ENCODE results near the gene NRXN3.

NRXN3 gene

GRCh38 chr14:78173346-78174035 lies 3.3 kb downstream of the NRXN3 start:
- in situ Hi-C loops (cut with MboI; ENCODE audit: low sequenced_read_pairs), result no loop called here

DNA sequence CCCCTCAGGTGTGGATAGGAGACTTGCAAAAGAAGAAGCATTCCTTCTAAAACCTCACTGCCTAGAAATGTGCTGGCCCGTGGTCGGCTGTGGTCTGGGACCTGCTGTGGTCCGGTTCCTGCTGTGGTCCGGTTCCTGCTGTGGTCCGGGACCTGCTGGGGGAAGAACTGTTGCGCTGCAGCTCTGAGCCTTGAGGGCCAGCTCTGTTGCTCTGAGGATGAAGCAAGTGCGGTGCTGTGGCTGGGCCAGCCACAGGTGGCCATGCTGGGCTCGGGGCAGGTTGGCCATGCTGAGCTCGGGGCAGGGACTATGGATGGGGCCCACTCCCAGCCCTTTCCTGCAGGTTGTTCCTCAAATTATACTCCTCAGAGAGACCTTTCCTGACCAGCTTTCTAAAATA lies 5.2 kb downstream of the NRXN3 start:
- in situ Hi-C loops (cut with MboI; ENCODE audit: low sequenced_read_pairs), result no loop called here

- in situ Hi-C loops (cut with MboI; ENCODE audit: low sequenced_read_pairs), result no loop called here
These were observed 7.9 kb downstream of the NRXN3 start for GRCh38 chr14:78178071-78178470.

DNA sequence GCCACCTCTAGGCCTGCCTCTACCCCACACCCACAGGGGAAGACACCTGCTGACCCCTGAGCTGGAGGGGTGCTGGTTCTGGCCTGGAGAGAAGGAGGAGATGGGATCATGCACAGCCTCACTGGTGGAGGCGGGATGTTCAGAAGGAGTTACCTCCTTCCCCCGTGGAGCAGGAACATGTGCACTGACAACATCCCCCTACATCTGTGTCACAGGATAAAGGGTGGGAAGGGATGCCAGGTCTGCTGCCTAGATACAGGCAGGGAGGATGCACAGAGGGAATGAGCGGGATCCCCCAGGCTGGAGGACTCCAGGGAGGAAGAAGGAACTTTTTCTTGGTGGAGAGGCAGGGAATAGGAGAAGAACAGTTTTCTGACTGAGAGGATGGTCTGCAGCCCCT lies 8.8 kb downstream of the NRXN3 start:
- in situ Hi-C loops (cut with MboI; ENCODE audit: low sequenced_read_pairs), result no loop called here

DNA sequence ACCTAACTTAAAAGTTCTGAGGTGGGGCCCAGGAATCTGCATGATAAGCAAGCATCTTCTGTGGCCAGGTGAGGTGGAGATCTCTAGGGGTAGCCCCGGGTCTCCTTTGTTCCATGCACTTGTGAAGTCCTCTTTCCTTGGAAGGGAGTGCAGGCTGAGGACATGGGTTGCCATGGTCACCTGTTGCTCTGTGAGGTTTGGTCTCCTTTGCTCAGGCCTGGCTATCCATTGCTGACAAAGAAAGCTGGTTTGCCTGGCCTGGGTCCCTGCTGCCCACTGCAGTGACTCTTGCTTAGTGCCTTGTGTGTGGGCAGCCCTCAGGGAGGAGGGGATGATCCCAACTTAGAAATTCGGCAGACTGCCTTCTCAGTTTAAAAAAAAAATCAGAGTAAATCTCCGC lies 11.1 kb downstream of the NRXN3 start:
- in situ Hi-C loops (cut with MboI; ENCODE audit: low sequenced_read_pairs), result no loop called here

- in situ Hi-C loops (cut with MboI; ENCODE audit: low sequenced_read_pairs), result no loop called here
These were observed 12.5 kb downstream of the NRXN3 start for GRCh38 chr14:78182722-78183121.

- in situ Hi-C loops (cut with MboI; ENCODE audit: low sequenced_read_pairs), result no loop called here
These were observed 14.0 kb downstream of the NRXN3 start for GRCh38 chr14:78184157-78184556.

- in situ Hi-C loops (cut with MboI; ENCODE audit: low sequenced_read_pairs), result no loop called here
These were observed 16.1 kb downstream of the NRXN3 start for GRCh38 chr14:78186277-78186676.

- in situ Hi-C loops (cut with MboI; ENCODE audit: low sequenced_read_pairs), result no loop called here
These were observed 18.7 kb downstream of the NRXN3 start for GRCh38 chr14:78188882-78189281.

DNA sequence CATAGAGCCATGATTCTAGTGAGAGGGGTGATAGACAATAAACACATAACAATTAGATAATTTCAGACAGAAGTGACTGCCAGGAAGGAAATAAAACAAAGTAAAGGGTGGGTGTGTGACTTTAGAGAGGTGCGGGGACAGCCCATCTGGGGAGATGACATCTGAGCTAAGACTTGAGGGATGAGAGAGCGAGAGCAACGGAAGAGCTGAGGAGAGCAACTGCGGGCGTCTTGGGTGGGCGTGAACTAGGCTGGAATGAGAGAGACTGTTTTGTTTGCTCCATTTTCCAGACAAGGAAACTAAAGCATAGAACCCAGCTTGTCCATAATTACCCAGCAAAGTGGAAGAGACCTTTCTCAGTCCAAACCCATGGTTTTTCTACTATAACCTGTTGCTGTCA lies 25.3 kb downstream of the NRXN3 start:
- in situ Hi-C loops (cut with MboI; ENCODE audit: low sequenced_read_pairs), result no loop called here

DNA sequence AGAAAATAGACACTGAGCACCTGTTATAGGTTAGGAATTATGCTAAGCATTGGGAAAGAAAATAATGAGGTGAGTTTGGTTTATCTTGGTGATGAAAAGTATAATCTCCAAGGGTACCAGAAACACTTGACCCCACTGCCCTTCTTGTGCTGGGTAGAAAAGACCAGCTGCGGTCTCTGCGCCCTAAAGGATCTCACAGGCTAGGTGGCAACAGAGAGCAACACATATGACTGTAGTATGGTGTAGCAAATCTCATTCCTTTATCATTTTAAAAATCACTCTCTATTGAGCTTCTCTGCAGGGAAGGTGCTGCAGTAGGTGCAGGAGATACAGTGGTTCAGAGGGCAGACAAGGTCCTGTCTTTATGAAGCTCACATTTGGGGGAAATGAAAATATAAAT lies 26.1 kb downstream of the NRXN3 start:
- in situ Hi-C loops (cut with MboI; ENCODE audit: low sequenced_read_pairs), result no loop called here

GRCh38 chr14:78197051-78197450 lies 26.9 kb downstream of the NRXN3 start:
- in situ Hi-C loops (cut with MboI; ENCODE audit: low sequenced_read_pairs), result no loop called here

GRCh38 chr14:78202163-78202562 lies 32.0 kb downstream of the NRXN3 start:
- in situ Hi-C loops (cut with MboI; ENCODE audit: low sequenced_read_pairs), result no loop called here

DNA sequence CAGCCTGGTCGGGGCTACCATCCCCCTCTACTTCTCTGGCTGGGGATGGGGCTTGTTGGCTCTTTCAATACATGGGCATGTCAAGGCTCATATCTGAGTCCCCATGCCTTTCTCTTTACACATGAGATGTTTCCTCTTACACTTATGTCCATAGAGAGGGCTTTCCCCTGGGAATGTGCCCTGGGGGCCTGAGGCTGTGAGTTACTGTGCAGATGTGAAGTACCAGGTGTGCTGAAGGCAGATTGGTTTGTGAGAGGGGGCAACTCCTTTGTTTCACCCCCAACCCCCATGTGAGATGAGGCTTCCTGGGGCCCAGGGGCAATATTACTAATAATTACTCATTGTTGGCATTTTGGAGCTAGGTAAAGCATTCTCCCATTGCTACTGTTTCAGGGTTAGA lies 32.8 kb downstream of the NRXN3 start:
- in situ Hi-C loops (cut with MboI; ENCODE audit: low sequenced_read_pairs), result no loop called here

DNA sequence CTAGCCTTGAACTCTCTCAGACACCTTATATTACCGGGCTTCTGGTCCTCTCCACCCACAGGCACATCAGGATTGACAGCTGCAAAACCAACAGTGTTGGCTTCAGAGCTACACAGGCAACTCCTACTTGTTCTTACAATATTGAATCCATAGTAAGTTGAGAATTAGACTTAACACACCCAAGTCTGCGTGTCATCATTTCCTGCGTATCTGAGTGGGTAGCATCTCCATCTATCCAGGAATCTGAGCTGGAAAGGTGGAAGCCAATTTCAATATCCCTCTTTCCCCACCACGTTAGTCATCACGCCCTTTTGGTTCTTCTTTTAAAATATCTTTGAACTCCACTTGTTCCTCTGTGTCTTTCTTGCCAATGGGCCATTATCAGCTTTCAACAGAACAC lies 37.2 kb downstream of the NRXN3 start:
- in situ Hi-C loops (cut with MboI; ENCODE audit: low sequenced_read_pairs), result no loop called here

DNA sequence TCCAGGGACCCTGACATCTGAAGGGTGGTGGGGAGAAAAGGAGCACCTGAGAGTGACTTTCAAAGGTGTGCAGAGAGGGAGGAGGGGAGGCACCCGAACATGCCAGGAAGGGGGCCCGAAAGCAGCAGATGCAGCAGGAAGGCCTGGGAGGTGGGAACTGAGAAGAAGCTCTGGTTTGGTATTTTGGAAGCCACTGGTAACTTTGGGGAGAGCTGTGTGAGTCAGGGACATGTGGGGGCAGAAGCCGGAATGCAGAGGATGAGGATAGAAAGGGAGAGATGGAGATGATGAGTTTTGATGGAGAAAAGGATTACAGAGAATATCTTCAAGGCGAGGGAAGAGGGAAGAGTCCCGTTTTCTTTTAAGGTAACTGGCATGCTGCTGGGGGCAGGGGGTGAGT lies 50.1 kb downstream of the NRXN3 start:
- in situ Hi-C loops (cut with MboI; ENCODE audit: low sequenced_read_pairs), result no loop called here

- in situ Hi-C loops (cut with MboI; ENCODE audit: low sequenced_read_pairs), result no loop called here
These were observed 52.6 kb downstream of the NRXN3 start for GRCh38 chr14:78222746-78223145.

- in situ Hi-C loops (cut with MboI; ENCODE audit: low sequenced_read_pairs), result no loop called here
These were observed 57.3 kb downstream of the NRXN3 start for GRCh38 chr14:78227248-78228077.

- in situ Hi-C loops (cut with MboI; ENCODE audit: low sequenced_read_pairs), result no loop called here
These were observed 58.6 kb downstream of the NRXN3 start for GRCh38 chr14:78228702-78229327.

- in situ Hi-C loops (cut with MboI; ENCODE audit: low sequenced_read_pairs), result no loop called here
These were observed 62.2 kb downstream of the NRXN3 start for GRCh38 chr14:78232231-78233000.

- in situ Hi-C loops (cut with MboI; ENCODE audit: low sequenced_read_pairs), result no loop called here
These were observed 68.0 kb downstream of the NRXN3 start for GRCh38 chr14:78238141-78238540.

Measured in HL-60/S4 (cell line).